Activated CD8-positive, alpha-beta memory T cell treated with anti-CD3 and anti-CD28 coated beads for 1 hour (primary cell): ENCODE measurements around the gene DMD.

Experiments used
- DNase-seq, 2 donors: peaks; one replicate each; pipeline ENCODE4 v3.0.0-alpha.2; 2020; ENCODE audit warnings: low read depth in 1 of 2; ENCODE audit errors: extremely low read depth in 1 of 2

Gene DMD

DNA sequence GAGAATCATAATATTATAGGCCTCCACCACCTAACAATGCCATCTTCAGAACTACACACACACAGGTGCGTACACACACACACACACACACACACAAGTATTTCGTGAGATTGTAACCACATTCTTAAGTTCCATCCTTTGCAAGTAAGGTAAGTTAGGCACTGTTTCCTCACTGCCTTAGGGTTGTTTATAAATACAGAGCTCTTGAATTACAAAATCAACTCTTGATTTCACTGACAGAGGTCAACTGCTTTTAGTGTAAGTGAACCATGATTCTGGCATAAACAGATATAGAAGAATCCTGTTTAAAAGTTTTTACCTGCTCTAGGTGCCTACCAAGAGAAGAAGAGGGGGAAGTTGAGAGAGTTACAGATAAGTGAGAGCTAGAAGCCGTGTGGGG is 166.1 kb downstream of the DMD start:
- no peak for DNase-seq

DNA sequence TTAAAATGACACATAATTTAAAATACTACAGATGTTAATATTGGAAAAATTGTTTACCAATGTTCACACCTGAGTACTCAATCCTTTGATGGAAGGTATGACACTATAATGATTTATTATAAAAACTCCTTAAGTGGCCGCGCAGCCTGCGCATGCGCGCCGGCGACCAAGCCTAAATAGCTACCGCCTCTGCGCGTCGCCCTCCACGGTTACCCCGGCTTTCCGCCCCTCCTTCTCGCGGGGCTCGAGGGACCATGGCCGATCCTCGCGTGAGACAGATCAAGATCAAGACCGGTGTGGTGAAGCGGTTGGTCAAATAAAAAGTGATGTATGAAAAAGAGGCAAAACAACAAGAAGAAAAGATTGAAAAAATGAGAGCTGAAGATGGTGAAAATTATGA is 170.2 kb downstream of the DMD start:
- DNase-seq = no peak

DNA sequence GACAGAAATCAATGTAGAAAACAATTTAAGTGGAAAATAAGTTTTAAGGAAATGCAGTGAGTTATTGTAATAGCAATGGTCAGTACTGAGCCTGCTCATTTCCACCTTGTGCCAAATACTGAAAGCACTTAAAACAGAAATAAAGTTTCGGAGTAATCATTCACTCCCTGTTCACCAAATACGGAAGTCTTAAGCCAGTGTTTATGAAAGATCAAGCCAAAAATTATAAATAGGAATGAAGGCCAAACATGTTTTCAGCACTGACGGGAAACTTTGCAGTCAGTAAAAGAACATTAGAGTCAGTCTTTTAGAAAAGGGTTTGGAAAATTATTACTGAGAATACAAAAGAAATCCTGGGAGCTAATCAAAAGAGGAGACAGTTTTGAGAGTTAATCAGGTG is 178.6 kb downstream of the DMD start:
- no peak for DNase-seq

DNA sequence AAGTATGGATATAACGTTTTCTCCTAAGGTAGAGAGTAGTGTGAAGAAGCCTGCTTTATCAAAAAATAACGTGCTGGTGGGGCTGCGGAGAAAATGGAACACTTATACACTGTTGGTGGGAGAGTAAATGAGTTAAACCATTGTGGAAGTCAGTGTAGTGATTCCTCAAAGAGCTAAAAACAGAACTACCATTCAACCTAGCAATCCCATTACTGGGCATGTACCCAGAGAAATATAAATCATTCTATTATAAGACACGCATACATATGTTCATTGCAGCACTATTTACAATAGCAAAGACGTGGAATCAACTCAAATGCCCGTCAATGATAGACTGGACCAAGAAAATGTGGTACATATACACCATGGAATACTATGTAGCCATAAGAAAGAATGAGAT is 196.4 kb downstream of the DMD start:
- DNase-seq = no peak

DNA sequence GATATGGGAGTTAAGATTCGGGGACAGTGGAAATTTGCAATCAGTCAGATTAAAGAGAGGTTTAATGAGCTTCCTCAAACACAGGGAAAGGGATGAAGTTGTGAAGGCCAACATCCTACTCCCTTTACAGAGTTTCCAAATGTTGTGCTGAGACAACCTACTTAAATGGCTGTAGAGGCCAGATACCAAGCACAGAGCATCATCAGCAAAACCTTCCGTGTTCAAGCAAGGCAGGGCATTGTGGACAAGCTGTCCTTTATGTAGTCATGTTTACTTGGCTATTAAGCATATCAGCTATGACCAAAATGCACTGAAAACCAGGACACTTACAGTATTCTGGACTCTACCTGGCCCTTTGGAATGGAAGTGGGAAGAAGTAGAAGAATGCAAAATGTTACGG is 197.3 kb downstream of the DMD start:
- no peak for DNase-seq

DNA sequence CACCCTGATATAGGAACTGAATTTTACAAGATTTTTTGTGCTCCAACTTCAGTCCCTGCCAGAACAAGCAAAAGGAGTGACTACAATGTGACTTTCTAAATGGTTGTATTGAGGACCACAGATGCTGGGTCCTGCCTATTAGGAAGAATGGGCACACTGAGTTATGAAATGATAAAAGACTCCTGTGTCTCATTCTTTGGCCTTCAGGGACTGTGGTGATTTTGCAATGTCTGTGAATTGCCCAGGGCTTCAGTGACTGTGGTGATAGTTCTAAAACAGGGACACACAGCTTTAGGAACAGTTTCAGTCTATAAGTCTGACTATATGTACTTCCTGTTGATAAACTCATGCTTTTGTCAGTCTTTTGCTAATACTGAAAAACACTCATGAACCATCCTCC is 210.2 kb downstream of the DMD start:
- no peak for DNase-seq

DNA sequence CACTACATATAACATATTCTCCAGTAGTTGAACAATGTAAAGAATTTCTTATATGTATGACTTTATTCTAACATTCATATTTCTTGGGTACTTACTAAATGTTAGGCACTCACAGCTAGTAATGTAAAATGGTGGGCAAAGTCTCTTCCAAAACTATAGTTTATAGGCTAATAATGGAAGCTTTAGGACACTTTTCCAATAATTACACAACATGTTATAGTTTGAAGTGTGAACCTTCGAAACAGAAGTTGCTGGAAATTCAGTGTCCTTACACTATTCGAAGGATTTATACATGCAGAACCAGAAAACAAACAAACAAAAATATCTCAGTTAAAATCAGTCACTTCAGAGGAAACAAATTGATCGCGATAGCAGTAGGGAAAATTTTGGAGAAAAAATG is 212.6 kb downstream of the DMD start:
- DNase-seq = no peak

DNA sequence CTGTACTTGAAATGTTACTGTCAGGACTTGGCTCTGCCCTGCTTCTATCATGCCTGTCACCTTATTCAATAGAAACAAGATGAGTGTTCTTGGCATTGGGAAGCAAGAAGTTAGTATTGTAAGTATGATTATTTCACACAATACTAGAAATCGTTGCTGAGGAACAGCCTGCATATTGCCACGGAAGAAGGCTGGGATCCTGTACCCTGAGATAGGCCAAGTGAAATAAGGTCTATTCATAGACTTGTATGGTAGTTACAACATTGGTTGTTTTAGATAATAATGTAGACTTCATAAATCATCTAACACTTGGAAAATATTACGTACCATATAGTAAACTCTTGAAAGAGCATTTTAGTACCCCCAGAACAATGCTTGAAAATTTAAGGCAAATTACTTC is 215.9 kb downstream of the DMD start:
- no peak for DNase-seq

DNA sequence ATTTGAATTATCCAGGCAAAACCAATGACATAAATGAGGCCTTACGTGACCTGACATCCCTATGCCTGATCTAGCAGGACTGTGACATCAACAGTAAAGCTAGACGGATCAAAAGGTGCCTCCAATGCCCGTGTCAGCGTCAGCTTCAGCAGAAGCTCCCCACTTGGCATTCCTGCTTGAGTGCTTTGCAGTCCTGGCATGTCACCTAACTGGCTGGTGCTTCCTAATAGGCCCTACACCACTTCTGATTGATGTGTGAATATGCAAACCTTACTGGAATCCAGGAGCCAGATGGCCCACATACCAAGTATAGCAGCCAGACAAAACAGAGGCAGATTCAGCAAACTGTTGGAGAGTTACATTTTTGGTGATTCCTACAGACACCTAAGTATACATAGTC is 224.2 kb downstream of the DMD start:
- no peak for DNase-seq

DNA sequence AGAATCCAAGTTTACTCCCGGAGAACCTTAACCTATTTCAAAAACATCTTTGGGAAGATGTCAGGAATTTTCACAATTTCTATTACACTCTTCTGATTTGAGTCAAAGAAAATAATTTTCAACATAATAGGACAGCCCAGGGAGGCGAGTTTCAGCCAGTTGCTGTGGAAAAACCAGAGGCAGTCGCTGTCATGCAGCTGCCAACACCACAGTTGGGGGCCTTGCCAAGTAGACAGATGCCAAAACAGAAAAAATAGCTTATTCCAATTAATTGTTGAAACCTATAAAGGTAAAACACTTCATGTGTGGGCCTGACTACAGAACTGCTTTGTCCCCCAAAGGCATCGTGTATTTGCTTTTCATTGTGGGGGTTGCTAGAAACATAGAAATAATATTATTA is 225.8 kb downstream of the DMD start:
- no peak for DNase-seq

DNA sequence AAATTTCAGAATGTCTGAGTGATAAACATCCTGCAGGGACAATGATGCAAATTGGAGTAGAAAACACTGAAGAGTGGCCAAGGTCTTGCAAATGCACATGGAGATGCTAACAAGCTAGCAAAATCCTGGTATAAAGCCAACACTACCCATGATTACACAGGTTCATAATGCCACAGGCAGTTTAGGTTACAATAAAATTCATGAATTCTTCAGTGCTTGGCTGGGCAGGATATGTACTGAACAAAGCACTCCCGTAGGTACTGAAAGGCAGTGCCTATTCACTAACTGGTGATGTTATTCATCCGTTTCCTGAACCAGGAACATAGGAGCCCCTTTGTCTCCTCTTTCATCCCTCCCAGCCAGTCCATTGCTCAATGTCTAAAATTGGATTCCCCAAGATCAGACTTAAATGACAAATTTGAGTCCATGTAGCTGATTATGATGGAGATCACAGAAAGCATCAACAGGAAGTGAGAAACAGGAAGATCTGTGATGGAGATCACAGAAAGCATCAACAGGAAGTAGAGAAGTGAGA is 244.5 kb downstream of the DMD start:
- no peak for DNase-seq

DNA sequence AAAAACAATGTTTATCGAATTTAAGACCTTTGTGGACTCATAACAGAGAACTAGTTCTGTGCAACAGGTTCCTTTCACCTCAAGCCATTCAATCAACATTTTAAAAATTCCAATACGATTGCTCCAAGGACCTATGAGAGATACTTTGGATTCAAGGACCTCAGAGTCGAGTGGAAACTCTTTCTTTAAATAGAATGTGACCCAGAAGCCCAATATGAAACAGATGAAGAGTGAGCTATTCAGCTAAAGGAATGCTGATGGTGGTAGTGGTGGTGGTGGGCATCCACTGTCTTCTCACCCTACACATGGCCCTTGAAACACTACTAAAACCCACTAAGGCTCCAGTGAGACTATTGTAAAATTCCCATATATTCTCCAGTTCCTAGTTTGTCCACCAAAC is 257.2 kb downstream of the DMD start:
- no peak for DNase-seq

DNA sequence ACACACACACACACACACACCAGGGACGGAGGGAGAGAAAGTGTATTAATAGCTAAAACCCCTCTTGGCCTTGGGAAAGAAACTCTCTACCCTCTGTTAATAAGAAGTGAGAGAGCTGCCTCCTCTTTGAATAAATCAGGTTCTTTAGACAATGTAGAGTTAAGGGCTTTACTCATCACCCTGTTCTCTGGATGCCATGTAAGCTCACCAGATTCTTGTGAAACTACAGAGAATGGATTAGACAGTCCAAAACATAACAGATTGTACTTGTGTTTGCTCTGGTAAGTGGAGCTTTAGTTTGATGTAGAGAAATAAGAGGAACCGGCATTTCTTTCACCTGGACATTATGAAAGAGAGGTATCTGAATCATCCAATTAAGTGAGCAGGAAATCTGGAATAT is 263.2 kb downstream of the DMD start:
- no peak for DNase-seq

DNA sequence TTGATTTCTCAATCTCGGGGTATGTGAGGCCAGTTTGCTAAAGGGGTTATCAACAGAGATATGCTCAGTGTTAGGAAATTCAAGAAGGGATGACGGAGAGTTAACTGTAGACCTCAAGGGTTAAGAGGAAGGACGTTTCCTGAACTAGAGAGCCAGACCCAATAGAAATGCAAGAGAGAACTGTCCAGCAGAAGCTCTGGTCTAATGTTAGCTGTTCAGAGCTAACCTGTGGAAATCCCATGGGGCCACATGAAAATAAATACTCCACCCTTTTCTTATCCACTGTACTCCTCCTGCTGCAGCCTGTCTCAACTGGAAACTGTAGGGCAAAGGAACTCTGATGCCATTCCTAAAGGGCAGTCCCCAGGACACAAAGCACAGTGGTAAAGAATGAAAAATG is 274.3 kb downstream of the DMD start:
- no peak for DNase-seq

DNA sequence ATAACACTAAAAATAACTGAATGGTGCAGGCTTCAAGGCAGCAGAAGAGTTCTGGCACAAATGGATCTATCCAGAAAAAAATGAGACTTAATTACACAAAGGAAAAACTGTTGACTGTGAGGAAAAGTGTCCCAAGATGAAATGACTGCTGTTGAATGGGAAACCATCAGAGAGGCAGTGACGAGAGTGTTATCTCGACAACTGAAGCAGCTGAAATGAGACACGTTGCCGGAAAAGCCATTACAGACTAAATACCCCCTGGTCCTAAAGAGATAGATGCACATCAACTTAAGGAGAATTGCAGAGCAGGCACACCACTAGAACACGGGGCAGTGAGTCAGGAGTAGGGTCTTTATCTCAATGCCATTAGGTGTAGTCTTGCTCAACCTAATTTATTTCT is 277.8 kb downstream of the DMD start:
- no peak for DNase-seq

DNA sequence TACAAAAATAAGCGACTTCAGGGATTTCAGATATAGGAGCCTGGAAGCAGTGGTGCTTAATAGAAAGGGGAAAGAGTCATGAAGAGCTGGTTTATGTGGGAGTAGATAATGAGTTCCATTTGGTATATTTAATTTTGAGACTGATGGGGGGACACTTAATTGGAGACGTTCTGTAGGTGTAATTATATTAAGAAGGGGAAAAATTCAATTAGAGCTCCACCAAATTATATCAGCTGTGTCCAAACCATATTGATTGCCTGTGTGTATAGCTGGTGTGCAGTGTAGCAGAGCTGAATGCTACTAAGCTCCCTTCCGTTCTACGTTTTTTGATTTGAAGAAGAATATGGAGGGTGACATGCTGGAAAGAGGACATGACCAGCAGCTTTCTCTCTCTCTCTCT is 282.3 kb downstream of the DMD start:
- no peak for DNase-seq

DNA sequence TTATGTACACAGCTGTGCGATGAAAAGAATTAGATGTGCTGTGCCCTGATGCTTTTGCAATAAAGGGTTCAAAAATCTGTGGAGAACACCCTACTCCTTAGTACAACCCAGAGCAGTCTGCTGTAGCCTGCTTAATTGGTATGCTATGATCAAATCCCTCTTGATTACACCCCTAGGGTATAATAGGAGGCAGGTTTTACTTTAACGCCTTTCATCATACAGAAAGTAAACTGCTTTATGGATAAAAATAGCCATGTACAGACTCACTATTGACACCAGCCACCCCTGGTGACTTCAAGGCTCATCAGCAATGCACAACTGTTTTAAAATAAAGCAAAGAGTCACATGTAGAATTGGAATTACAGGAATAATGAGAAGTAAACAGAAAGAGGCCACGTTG is 315.3 kb downstream of the DMD start:
- no peak for DNase-seq

DNA sequence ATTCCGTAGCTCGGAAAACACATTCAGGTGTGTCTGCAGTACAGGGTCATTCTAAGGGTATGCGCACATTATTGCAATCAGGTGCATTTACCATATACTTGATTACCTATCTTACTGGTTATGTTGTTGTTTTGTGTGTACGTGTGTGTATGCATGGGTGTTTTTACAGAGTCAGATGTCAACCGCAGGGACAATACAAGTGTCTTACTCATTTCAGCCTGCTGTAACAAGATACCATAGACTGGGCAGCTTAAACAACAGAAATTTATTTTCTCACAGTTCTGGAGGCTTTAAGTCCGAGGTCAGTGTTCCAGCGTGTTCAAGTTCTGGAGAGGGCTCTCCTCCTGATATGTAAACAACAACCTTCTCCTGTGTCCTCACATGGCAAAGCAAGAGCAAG is 316.7 kb downstream of the DMD start:
- no peak for DNase-seq

DNA sequence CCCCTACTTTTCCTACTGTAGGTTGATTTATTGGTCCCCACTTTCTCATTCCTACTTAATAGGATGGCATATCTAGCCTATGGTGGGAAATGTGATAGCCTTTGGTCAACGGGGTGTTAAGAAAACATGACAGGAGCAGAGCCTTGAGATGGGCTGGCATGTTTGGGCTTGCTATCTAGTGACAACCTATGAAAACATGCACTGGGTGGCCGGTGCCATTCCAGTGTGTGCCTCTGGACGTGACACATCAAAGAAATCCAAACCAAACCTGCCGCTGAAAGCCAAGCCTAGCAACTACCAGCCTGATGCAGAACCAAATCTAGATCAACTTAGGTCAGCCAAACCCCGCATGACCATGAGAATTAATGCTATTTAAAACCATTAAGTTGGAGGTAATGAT is 317.6 kb downstream of the DMD start:
- DNase-seq = no peak

DNA sequence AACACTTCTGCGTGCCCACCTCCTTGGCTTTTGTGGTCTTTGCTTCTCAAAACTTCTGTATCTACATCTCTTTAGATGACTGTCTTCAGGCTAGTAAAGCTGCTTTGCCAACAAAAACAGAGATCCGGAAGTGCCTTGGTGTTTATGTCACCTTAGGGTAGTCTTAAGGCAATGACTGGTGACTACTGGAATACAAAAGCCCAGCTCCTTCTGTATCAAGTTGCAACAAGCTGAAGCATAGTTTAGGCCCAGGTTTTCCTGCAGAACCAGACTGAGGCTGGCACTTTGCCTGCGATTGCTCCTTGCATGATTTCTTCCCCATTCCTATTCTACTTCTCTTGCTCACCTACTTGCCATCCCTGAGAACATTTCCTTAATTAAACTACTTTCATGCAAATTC is 333.8 kb downstream of the DMD start:
- DNase-seq = no peak

DNA sequence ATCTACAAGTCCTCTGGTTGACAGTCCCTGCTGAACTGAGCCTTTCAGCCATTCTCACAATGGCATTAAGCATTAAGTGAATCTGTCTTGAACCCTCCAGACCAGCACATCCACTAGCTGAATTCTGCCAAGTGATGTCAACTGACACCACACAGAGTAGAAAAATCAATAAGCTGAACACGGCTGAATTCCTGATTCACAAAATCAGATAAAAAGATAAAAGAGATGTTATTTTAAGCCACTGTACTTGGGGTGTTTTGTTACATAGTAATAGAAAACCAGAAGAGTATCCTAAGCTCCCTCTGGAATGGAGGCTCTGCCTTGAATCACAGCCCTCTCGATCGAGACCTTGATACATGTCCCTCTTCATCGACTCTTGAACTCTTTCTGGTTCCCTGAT is 336.5 kb downstream of the DMD start:
- DNase-seq = no peak

DNA sequence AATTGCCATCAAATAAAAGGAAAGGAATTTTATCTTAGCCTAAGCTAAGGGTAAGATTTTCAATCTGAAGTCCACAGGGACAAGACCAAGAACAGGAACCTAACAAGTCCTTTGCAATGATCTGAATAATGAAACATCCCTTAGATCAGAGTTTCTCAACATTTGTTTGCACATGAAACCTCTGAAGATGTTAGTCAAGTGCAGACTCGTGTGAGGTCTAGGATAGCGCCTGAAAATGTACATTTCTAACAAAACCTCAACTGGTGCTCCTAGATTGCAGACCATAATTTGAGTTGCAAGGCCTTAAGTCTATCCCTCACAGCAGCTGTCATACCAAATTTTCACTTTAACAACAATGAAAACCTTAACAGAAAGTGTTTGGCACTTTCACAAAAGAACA is 337.6 kb downstream of the DMD start:
- no peak for DNase-seq

DNA sequence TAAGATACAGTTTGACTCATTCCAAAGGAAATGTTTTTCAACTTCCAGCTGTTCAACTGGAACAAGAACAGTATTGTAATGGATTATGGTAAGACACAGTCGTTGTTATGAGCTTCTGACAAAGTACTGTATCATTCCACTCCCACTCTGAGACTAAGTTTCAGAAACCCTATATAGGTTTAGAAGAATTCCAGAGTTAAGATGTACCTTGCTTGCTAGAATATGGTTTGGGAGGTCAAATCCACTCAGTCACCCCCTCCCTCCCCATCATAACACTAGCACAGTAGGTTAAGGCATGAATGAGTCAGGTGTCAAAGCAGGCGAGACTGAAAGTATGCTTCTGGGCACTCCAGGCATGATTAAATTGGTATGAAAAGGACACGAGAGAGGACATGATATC is 339.7 kb downstream of the DMD start:
- DNase-seq = no peak

DNA sequence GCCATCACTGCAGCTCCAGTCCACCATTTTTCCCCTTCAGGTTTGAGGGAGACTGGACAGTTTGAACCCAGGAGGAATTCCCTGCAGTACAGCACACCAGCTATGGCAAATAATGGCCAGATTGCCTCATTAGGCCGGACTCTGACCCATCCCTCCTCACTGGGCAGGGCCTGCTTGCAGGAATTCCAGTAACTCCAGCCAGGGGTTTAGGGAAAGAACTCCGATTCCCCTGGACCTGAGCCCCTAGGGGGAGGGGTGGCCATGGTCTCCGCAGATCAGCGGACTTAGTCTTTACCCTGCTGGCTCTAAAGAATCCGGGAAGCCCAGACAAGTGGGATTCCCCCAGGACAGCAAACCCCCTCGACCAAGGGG is 342.8 kb downstream of the DMD start:
- no peak for DNase-seq
